AG10803 (cell line): Measurements from ENCODE around the gene PLXNA4.

Experiments
- DNase-seq: peaks from one replicate; pipeline ENCODE4 v3.0.0; 2010; ENCODE audit warnings: low read depth
- H3K4me3 ChIP-seq: 2 replicates; pipeline ENCODE4 v1.5.1; 2011; ENCODE audit warnings: mild to moderate bottlenecking, low read length, control low read depth
- CTCF ChIP-seq: conservative IDR thresholded peaks from 2 replicates; pipeline ENCODE4 v1.5.1; 2011; ENCODE audit warnings: mild to moderate bottlenecking, low read length, control low read depth, inconsistent platforms

The PLXNA4 gene

GRCh38 chr7:132455378-132455777 is 120.9 kb downstream of the PLXNA4 start:
- no peak for DNase-seq
- H3K4me3 ChIP-seq = no peak overlapping the region
- TF ChIP-seq CTCF = no peak

GRCh38 chr7:132453826-132454225 is 122.4 kb downstream of the PLXNA4 start:
- TF ChIP-seq CTCF = no peak
- no peak for DNase-seq
- H3K4me3 ChIP-seq = no peak overlapping the region

- DNase-seq = no peak
- H3K4me3 ChIP-seq = no peak overlapping the region
- no peak for TF ChIP-seq CTCF
Measured at GRCh38 chr7:132451161-132451560, 125.1 kb downstream of the PLXNA4 start.

- no peak overlapping the region for H3K4me3 ChIP-seq
- DNase-seq = no peak
- no peak for TF ChIP-seq CTCF
Measured at GRCh38 chr7:132450696-132451095, 125.6 kb downstream of the PLXNA4 start.

GRCh38 chr7:132450188-132450587 is 126.1 kb downstream of the PLXNA4 start:
- no peak for TF ChIP-seq CTCF
- DNase-seq = no peak
- no peak overlapping the region for H3K4me3 ChIP-seq

GRCh38 chr7:132446666-132447278 is 129.5 kb downstream of the PLXNA4 start:
- no peak for DNase-seq
- H3K4me3 ChIP-seq = no peak overlapping the region
- no peak for TF ChIP-seq CTCF

- no peak for TF ChIP-seq CTCF
- DNase-seq = no peak
- H3K4me3 ChIP-seq = no peak overlapping the region
Measured at GRCh38 chr7:132446260-132446659, 130.0 kb downstream of the PLXNA4 start.
